H1 (cell line): ENCODE data around the gene ZBTB44. TPM values are rescaled to one million over a fixed set of nuclear protein-coding genes. Genes with fewer than 3 reads are reported as not detected.

Source experiments
- CTCF ChIA-PET: fragments of 300-600 bp; sonication (Branson Sonifier 250); formaldehyde crosslinking; loops from one replicate; lab custom pipeline; 2021; ENCODE audit not compliant: partially characterized antibody; lab: Charles Lee
- POLR2A ChIA-PET: fragments of 300-600 bp; sonication (Branson Sonifier 250); formaldehyde crosslinking; loops from one replicate; lab custom pipeline; 2021; ENCODE audit warnings: inconsistent platforms; ENCODE audit not compliant: partially characterized antibody; lab: Charles Lee
- DNase-seq, 2 experiments: peaks; one replicate each; pipeline versions ENCODE4 v3.0.0 to v3.0.0-alpha.2; 2010 to 2022; ENCODE audit warnings: low spot score in 2 of 2, low read depth in 1 of 2, mixed read lengths in 1 of 2
- FAIRE-seq: peaks from 2 replicates; lab custom pipeline; 2011; peaks lifted over from hg19 to GRCh38; lab: Jason Lieb, UNC
- H2AFZ ChIP-seq: 2 replicates; pipeline ENCODE4 v1.8.1; 2012; ENCODE audit warnings: low read length, inconsistent platforms
- H2AK5ac ChIP-seq: 2 replicates; pipeline ENCODE4 v1.6.1; 2013; ENCODE audit warnings: low read depth, low read length
- H2BK120ac ChIP-seq: replicated peaks from 2 replicates; pipeline ENCODE3; 2013; ENCODE audit warnings: low read depth, low read length, inconsistent platforms
- H2BK12ac ChIP-seq: 2 replicates; pipeline ENCODE4 v1.6.1; 2013; ENCODE audit warnings: low read depth, low read length
- H2BK15ac ChIP-seq: 2 replicates; pipeline ENCODE4 v1.6.1; 2013; ENCODE audit warnings: low read length
- H2BK20ac ChIP-seq: 2 replicates; pipeline ENCODE4 v1.6.1; 2013; ENCODE audit warnings: low read length
- H2BK5ac ChIP-seq: 2 replicates; pipeline ENCODE4 v1.6.1; 2013; ENCODE audit warnings: low read depth, low read length
- H3K14ac ChIP-seq: 2 replicates; pipeline ENCODE4 v1.6.1; 2013; ENCODE audit warnings: inconsistent platforms; ENCODE audit not compliant: insufficient read length
- H3K18ac ChIP-seq: 2 replicates; pipeline ENCODE4 v1.6.1; 2013; ENCODE audit warnings: low read length; ENCODE audit errors: extremely low read depth
- H3K23ac ChIP-seq: 2 replicates; pipeline ENCODE4 v1.6.1; 2013; ENCODE audit warnings: inconsistent platforms; ENCODE audit not compliant: insufficient read length
- H3K23me2 ChIP-seq: 2 replicates; pipeline ENCODE4 v1.6.1; 2013; ENCODE audit warnings: low read depth, low read length
- H3K27ac ChIP-seq: 2 replicates; pipeline ENCODE4 v1.6.1; 2011; ENCODE audit warnings: low read depth, low read length, inconsistent platforms
- H3K27me3 ChIP-seq, 4 experiments: replicated peaks in 1 of 4; 1 replicate in 1 of 4; 2 replicates in 3 of 4; pipeline versions ENCODE4 v1.6.1 to v1.8.1; 2011 to 2013; ENCODE audit warnings: low read length in 3 of 4, mild to moderate bottlenecking in 3 of 4, inconsistent platforms in 2 of 4, mixed read lengths in 2 of 4, moderate library complexity in 1 of 4; ENCODE audit not compliant: control insufficient read depth in 3 of 4, insufficient read depth in 3 of 4; ENCODE audit errors: extremely low read depth in 1 of 4
- H3K36me3 ChIP-seq, 4 experiments: 2 replicates each; pipeline versions ENCODE4 v1.6.1 to v1.8.1; 2011 to 2013; ENCODE audit warnings: mild to moderate bottlenecking in 4 of 4, low read length in 3 of 4, moderate library complexity in 2 of 4, control low read depth in 1 of 4, inconsistent platforms in 1 of 4; ENCODE audit not compliant: insufficient read depth in 4 of 4, control insufficient read depth in 2 of 4
- H3K4ac ChIP-seq: replicated peaks from 2 replicates; pipeline ENCODE3; 2013; ENCODE audit warnings: low read length, low read depth, mixed read lengths, inconsistent platforms; ENCODE audit not compliant: insufficient read length
- H3K4me1 ChIP-seq, 4 experiments: replicated peaks in 1 of 4; 1 replicate in 1 of 4; 2 replicates in 3 of 4; pipeline versions ENCODE4 v1.6.1 to v1.8.1; 2011 to 2013; ENCODE audit warnings: low read length in 3 of 4, inconsistent platforms in 2 of 4, mixed read lengths in 1 of 4; ENCODE audit not compliant: insufficient read depth in 4 of 4, control insufficient read depth in 3 of 4
- H3K4me2 ChIP-seq, 2 experiments: 2 replicates each; pipeline versions ENCODE4 v1.6.1 to v1.8.1; 2011 to 2013; ENCODE audit warnings: low read depth in 2 of 2, low read length in 2 of 2, control low read depth in 1 of 2, inconsistent platforms in 1 of 2, mild to moderate bottlenecking in 1 of 2; ENCODE audit not compliant: insufficient read depth in 1 of 2
- H3K4me3 ChIP-seq, 4 experiments: fragments of 200-600, 300-600 bp in 1 of 4; sonication (generic), shearing (Covaris generic), sonication (Bioruptor Twin) in 1 of 4; 2 replicates each; pipeline versions ENCODE4 v1.5.1 to v1.8.1; 2011 to 2016; ENCODE audit warnings: low read length in 4 of 4, low read depth in 3 of 4, control low read depth in 2 of 4, inconsistent platforms in 2 of 4, mild to moderate bottlenecking in 2 of 4, mixed read lengths in 1 of 4, moderate library complexity in 1 of 4; ENCODE audit not compliant: insufficient read depth in 2 of 4; ENCODE audit errors: extremely low read depth in 1 of 4
- H3K56ac ChIP-seq: replicated peaks from 2 replicates; pipeline ENCODE3; 2013; ENCODE audit warnings: low read depth, mild to moderate bottlenecking, mixed read lengths, low read length, inconsistent platforms; ENCODE audit not compliant: insufficient read length
- H3K79me1 ChIP-seq: 2 replicates; pipeline ENCODE4 v1.6.1; 2013; ENCODE audit warnings: low read depth, low read length, control low read depth
- H3K79me2 ChIP-seq, 2 experiments: 2 replicates each; pipeline versions ENCODE4 v1.6.1 to v1.8.1; 2012 to 2013; ENCODE audit warnings: low read length in 2 of 2, mild to moderate bottlenecking in 2 of 2, inconsistent platforms in 1 of 2; ENCODE audit not compliant: insufficient read depth in 2 of 2, control insufficient read depth in 1 of 2
- H3K9ac ChIP-seq, 4 experiments: replicated peaks in 1 of 4; 1 replicate in 1 of 4; 2 replicates in 3 of 4; pipeline versions ENCODE4 v1.6.1 to v1.8.1; 2011 to 2013; ENCODE audit warnings: low read depth in 3 of 4, low read length in 3 of 4, control low read depth in 2 of 4, mild to moderate bottlenecking in 2 of 4, moderate library complexity in 2 of 4, inconsistent platforms in 1 of 4; ENCODE audit errors: extremely low read depth in 1 of 4
- H3K9me3 ChIP-seq, 2 experiments: 2 replicates each; pipeline versions ENCODE4 v1.6.1 to v1.8.1; 2012 to 2013; ENCODE audit warnings: mild to moderate bottlenecking in 2 of 2, moderate library complexity in 2 of 2, control low read depth in 1 of 2, inconsistent platforms in 1 of 2, low read depth in 1 of 2, low read length in 1 of 2, mixed read lengths in 1 of 2; ENCODE audit not compliant: insufficient read depth in 2 of 2
- H4K20me1 ChIP-seq, 2 experiments: replicated peaks in 1 of 2; 2 replicates each; pipeline versions ENCODE3 to v1.8.1; 2011 to 2013; ENCODE audit warnings: inconsistent platforms in 2 of 2, low read length in 2 of 2, mild to moderate bottlenecking in 1 of 2; ENCODE audit not compliant: insufficient read depth in 2 of 2, control insufficient read depth in 1 of 2
- H4K5ac ChIP-seq: 2 replicates; pipeline ENCODE4 v1.6.1; 2013; ENCODE audit warnings: low read length, low read depth, mixed read lengths, inconsistent platforms; ENCODE audit not compliant: insufficient read length
- H4K8ac ChIP-seq: 2 replicates; pipeline ENCODE4 v1.8.0; 2013; ENCODE audit warnings: mild to moderate bottlenecking, moderate library complexity, low read length, inconsistent platforms; ENCODE audit not compliant: insufficient read depth; ENCODE audit errors: extremely low read depth
- H4K91ac ChIP-seq: replicated peaks from 2 replicates; pipeline ENCODE3; 2013; ENCODE audit warnings: low read length, mixed read lengths, inconsistent platforms; ENCODE audit not compliant: insufficient read length
- BACH1 ChIP-seq: IDR thresholded peaks from 2 replicates; pipeline ENCODE4 v1.6.1; 2012; ENCODE audit warnings: low read length, improper control_type of control experiment
- BCL11A ChIP-seq, 2 experiments: IDR thresholded peaks; one replicate each; pipeline ENCODE4 v1.6.1; 2011; ENCODE audit warnings: low read depth in 2 of 2, low read length in 2 of 2, mild to moderate bottlenecking in 2 of 2
- CEBPB ChIP-seq: IDR thresholded peaks from 2 replicates; pipeline ENCODE4 v1.6.1; 2012; ENCODE audit warnings: low read depth, low read length
- EGR1 ChIP-seq: IDR thresholded peaks from 2 replicates; pipeline ENCODE4 v1.6.1; 2011; ENCODE audit warnings: low read depth, low read length, borderline replicate concordance
- EP300 ChIP-seq, 2 experiments: IDR thresholded peaks; 1 replicate in 1 of 2; 2 replicates in 1 of 2; pipeline ENCODE4 v1.6.1; 2011 to 2012; ENCODE audit warnings: low read depth in 2 of 2, low read length in 2 of 2, mild to moderate bottlenecking in 2 of 2, borderline replicate concordance in 1 of 2, inconsistent platforms in 1 of 2, moderate library complexity in 1 of 2
- NRF1 ChIP-seq: IDR thresholded peaks from 2 replicates; pipeline ENCODE4 v1.6.1; 2011; ENCODE audit warnings: mild to moderate bottlenecking, low read depth, low read length, improper control_type of control experiment
- RAD21 ChIP-seq, 2 experiments: IDR thresholded peaks in 1 of 2; conservative IDR thresholded peaks in 1 of 2; 2 replicates each; pipeline ENCODE4 v1.6.1; 2011; ENCODE audit warnings: low read depth in 2 of 2, low read length in 2 of 2, improper control_type of control experiment in 1 of 2, inconsistent platforms in 1 of 2, mild to moderate bottlenecking in 1 of 2, moderate library complexity in 1 of 2
- RNF2 ChIP-seq: fragments of 200-900, 300-1000 bp; sonication (generic); IDR thresholded peaks from 2 replicates; pipeline ENCODE4 v1.7.1; 2016; ENCODE audit warnings: borderline replicate concordance, low read depth, mild to moderate bottlenecking, antibody characterized with exemption, low read length; ENCODE audit not compliant: poor library complexity, severe bottlenecking; ENCODE audit errors: missing control alignments
- RXRA ChIP-seq: IDR thresholded peaks from 2 replicates; pipeline ENCODE4 v1.6.1; 2011; ENCODE audit warnings: low read depth, mild to moderate bottlenecking, low read length, moderate library complexity; ENCODE audit not compliant: insufficient read depth
- SP4 ChIP-seq: IDR thresholded peaks from 2 replicates; pipeline ENCODE4 v1.6.1; 2012; ENCODE audit warnings: low read length, inconsistent platforms
- SRF ChIP-seq: IDR thresholded peaks from 2 replicates; pipeline ENCODE4 v1.6.1; 2011; ENCODE audit warnings: mild to moderate bottlenecking, low read depth, low read length, moderate library complexity
- SUZ12 ChIP-seq: fragments of 200-600 bp; sonication (generic); IDR thresholded peaks from 2 replicates; pipeline ENCODE4 v1.6.1; 2012; ENCODE audit warnings: mild to moderate bottlenecking, inconsistent platforms, low read length, moderate library complexity, mixed read lengths
- TCF12 ChIP-seq: IDR thresholded peaks from 2 replicates; pipeline ENCODE4 v1.6.1; 2011; ENCODE audit warnings: low read depth, mild to moderate bottlenecking, low read length
- WGBS, 2 experiments: shearing (Covaris generic) in 1 of 2; methylation state at CpG; one replicate each; pipeline versions ENCODE4 v1.1.6 to v1.1.7; 2013 to 2015; ENCODE audit warnings: low lambda C conversion rate in 2 of 2, mixed read lengths in 2 of 2, inconsistent platforms in 1 of 2, low coverage in 1 of 2, missing lambda C conversion rate in 1 of 2; ENCODE audit not compliant: insufficient replicate concordance in 2 of 2, insufficient coverage in 1 of 2, insufficient read length in 1 of 2; ENCODE audit errors: extremely low coverage in 1 of 2, missing lambda C conversion rate in 1 of 2; 5-methylcytosine and 5-hydroxymethylcytosine counted together
- polyA plus RNA-seq, 7 experiments: library from polyadenylated mRNA; depleted of rRNA in 3 of 7; stranded (reverse) in 5 of 7; unstranded in 2 of 7; fragments of >200 nt in 5 of 7; fragments of 200-250 nt in 2 of 7; gene quantifications; 1 replicate in 5 of 7; 2 replicates in 1 of 7; 4 replicates in 1 of 7; pipeline versions ENCODE4 v1.2.1 to v1.2.3, GENCODE V29; 2011 to 2013; ENCODE audit warnings: missing spikeins in 2 of 7, mixed read lengths in 2 of 7
- total RNA-seq: library from RNA; stranded (reverse); fragmentation: NEBNext Ultra II Directional; extraction: Animal tissue kit (Norgen Biotek cat#: 25700); gene quantifications from 2 replicates; pipeline ENCODE4 v1.2.1, GENCODE V29; 2021
- TF ChIP-seq, protein P1 (sequence below): IDR thresholded peaks from 2 replicates; pipeline ENCODE4 v1.6.1; 2012; ENCODE audit warnings: inconsistent platforms

The ZBTB44 gene
- total and polyA plus RNA-seq, 2 of the 8 experiments (the other 6 are each of a cell fraction or from before 2014, with no cell fraction given): 37.2 to 158 TPM

DNA sequence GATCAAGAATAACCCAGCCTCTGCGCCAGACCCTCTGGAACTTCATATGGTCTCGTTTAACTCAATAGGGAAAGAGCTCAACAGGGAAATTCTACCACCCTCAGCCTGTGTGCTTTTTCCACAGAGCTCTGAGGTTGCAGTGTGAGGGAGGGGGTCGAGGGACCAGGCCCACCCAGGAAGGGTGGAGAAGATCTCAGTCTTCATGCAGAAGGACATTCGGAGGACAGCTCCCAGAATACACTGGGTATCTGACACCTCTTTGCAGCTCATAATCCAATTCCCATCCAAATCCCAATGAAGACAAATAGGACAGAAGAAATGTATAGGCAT is 98.5 kb downstream of the ZBTB44 start:
- FAIRE-seq: no peak
- Histone ChIP-seq H4K20me1 (peaks cover 0 to 3% of the 10 kb centered on the region in 2 experiments), H3K4ac (no peak overlapping the region), H2BK15ac (no peak overlapping the region), H3K14ac (no peak overlapping the region), H4K91ac (no peak overlapping the region), H3K9ac (no peak overlapping the region), H3K36me3 (no peaks in the 10 kb centered on the region; a peak in 1 of 8 replicates), H2BK12ac (0 out of 2 replicates have a peak overlapping the region, but pooled peaks have one; percentile 55), H3K27ac (no peak overlapping the region), H3K23ac (no peak overlapping the region), H3K79me2 (no peaks in the 10 kb centered on the region), H4K8ac (no peak overlapping the region), H3K4me3 (no peak overlapping the region), H2AFZ (no peak overlapping the region), H2BK5ac (peak overlapping the region; percentile 4; the same call in 1 of the 2 replicates), H2BK120ac (no peak overlapping the region), H3K18ac (no peak overlapping the region), H3K23me2 (no peaks in the 10 kb centered on the region), H3K56ac (no peak overlapping the region), H3K79me1 (no peaks in the 10 kb centered on the region), H4K5ac (no peak overlapping the region), H2BK20ac (no peak overlapping the region), H3K4me1 (peaks cover 0 to 16% (median 12%) of the 10 kb centered on the region in 4 experiments; a peak in 6 of 7 replicates), H2AK5ac (no peak overlapping the region), H3K27me3 (no peaks in the 10 kb centered on the region), H3K9me3 (no peaks in the 10 kb centered on the region; a peak in 1 of 4 replicates), H3K4me2 (no peak overlapping the region)
- no peak for DNase-seq
- ChIA-PET CTCF (interaction anchor here (0.6 to 3.1 kb wide), 13 partner anchors 9 to 335 kb away, joined by 3 to 18 read pairs (median 4); partner anchors contain the start of gene ADAMTS8), POLR2A (interaction anchor here (0.8 to 1.1 kb wide), 3 partner anchors 156 to 212 kb away, joined by 3 read pairs; partner anchors contain the start of gene ADAMTS8)
- 89% methylated on average over 4 of the region's 4 CpGs; no CpG with 5 or more reads in 1 of the 2 experiments for WGBS, 2 experiments
- TF ChIP-seq, protein P1, sequence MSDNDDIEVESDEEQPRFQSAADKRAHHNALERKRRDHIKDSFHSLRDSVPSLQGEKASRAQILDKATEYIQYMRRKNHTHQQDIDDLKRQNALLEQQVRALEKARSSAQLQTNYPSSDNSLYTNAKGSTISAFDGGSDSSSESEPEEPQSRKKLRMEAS: no peak
- no peak for TF ChIP-seq RAD21 (IDR thresholded peaks at IDR 0.05 in 1 of 2, conservative IDR thresholded peaks at IDR 0.05 in 1 of 2; ENCODE audit: low read depth in 2 of 2, low read length in 2 of 2)
- TF ChIP-seq BACH1: no peak
- no peak for TF ChIP-seq TCF12
- no peak for TF ChIP-seq RXRA
- no peak for TF ChIP-seq CEBPB
- no peak for TF ChIP-seq RNF2
- TF ChIP-seq BCL11A (IDR thresholded peaks at IDR 0.05; ENCODE audit: low read depth in 2 of 2, low read length in 2 of 2): no peak
- no peak for TF ChIP-seq SUZ12
- no peak for TF ChIP-seq EP300 (IDR thresholded peaks at IDR 0.05; ENCODE audit: borderline replicate concordance in 1 of 2, low read depth in 2 of 2, low read length in 2 of 2)
- no peak for TF ChIP-seq EGR1
- TF ChIP-seq SP4: no peak
- no peak for TF ChIP-seq NRF1
- TF ChIP-seq SRF: no peak
